Measurements from ENCODE around the gene CFAP70.
"Not testable (repeated sequence)": the region's sequence is repeated elsewhere in the genome, so short reads cannot be mapped to it uniquely, and the experiment has no call there.

The CFAP70 gene

GRCh38 chr10:73339436-73339835 lies 19.2 kb downstream of the CFAP70 start:
- no peaks in the 10 kb centered on the region for H3K4me1 ChIP-seq (ENCODE audit: control insufficient read depth, insufficient read depth, low read length)
- H3K4me3 ChIP-seq (ENCODE audit: low read depth, low read length), result no peak overlapping the region
- no peaks in the 10 kb centered on the region for H3K9me3 ChIP-seq (ENCODE audit: control insufficient read depth, insufficient read depth, low read length)
- H3K9ac ChIP-seq (ENCODE audit: low read depth, low read length), result no peak overlapping the region
- H3K27me3 ChIP-seq (ENCODE audit: control insufficient read depth, insufficient read depth, low read length), result no peaks in the 10 kb centered on the region
- no peaks in the 10 kb centered on the region for H3K36me3 ChIP-seq (ENCODE audit: control insufficient read depth, insufficient read depth, low read length)
- no peak overlapping the region for H3K27ac ChIP-seq (ENCODE audit: low read depth, low read length)

- Histone ChIP-seq H3K9ac (ENCODE audit: low read depth, low read length) (no peak overlapping the region), H3K9me3 (ENCODE audit: control insufficient read depth, insufficient read depth, low read length) (no peaks in the 10 kb centered on the region), H3K4me1 (ENCODE audit: control insufficient read depth, insufficient read depth, low read length) (no peaks in the 10 kb centered on the region), H3K36me3 (ENCODE audit: control insufficient read depth, insufficient read depth, low read length) (no peaks in the 10 kb centered on the region), H3K27ac (ENCODE audit: low read depth, low read length) (no peak overlapping the region), H3K27me3 (ENCODE audit: control insufficient read depth, insufficient read depth, low read length) (no peaks in the 10 kb centered on the region), H3K4me3 (ENCODE audit: low read depth, low read length) (no peak overlapping the region)
Observed at GRCh38 chr10:73338801-73339368, 19.8 kb downstream of the CFAP70 start.

- no peaks in the 10 kb centered on the region for H3K36me3 ChIP-seq (ENCODE audit: control insufficient read depth, insufficient read depth, low read length)
- no peak overlapping the region for H3K4me3 ChIP-seq (ENCODE audit: low read depth, low read length)
- H3K27me3 ChIP-seq (ENCODE audit: control insufficient read depth, insufficient read depth, low read length), result no peaks in the 10 kb centered on the region
- no peaks in the 10 kb centered on the region for H3K9me3 ChIP-seq (ENCODE audit: control insufficient read depth, insufficient read depth, low read length)
- H3K4me1 ChIP-seq (ENCODE audit: control insufficient read depth, insufficient read depth, low read length), result no peaks in the 10 kb centered on the region
- H3K27ac ChIP-seq (ENCODE audit: low read depth, low read length), result no peak overlapping the region
- no peak overlapping the region for H3K9ac ChIP-seq (ENCODE audit: low read depth, low read length)
Observed at GRCh38 chr10:73333202-73333601, 25.5 kb downstream of the CFAP70 start.

- Histone ChIP-seq H3K27ac (ENCODE audit: low read depth, low read length) (no peak overlapping the region), H3K27me3 (ENCODE audit: control insufficient read depth, insufficient read depth, low read length) (no peaks in the 10 kb centered on the region), H3K4me1 (ENCODE audit: control insufficient read depth, insufficient read depth, low read length) (no peaks in the 10 kb centered on the region), H3K9ac (ENCODE audit: low read depth, low read length) (no peak overlapping the region), H3K9me3 (ENCODE audit: control insufficient read depth, insufficient read depth, low read length) (no peaks in the 10 kb centered on the region), H3K4me3 (ENCODE audit: low read depth, low read length) (no peak overlapping the region), H3K36me3 (ENCODE audit: control insufficient read depth, insufficient read depth, low read length) (no peaks in the 10 kb centered on the region)
Observed at GRCh38 chr10:73332379-73332778, 26.3 kb downstream of the CFAP70 start.

- H3K4me1 ChIP-seq (ENCODE audit: control insufficient read depth, insufficient read depth, low read length); H3K9ac ChIP-seq (ENCODE audit: low read depth, low read length); H3K4me3 ChIP-seq (ENCODE audit: low read depth, low read length); H3K9me3 ChIP-seq (ENCODE audit: control insufficient read depth, insufficient read depth, low read length); H3K27ac ChIP-seq (ENCODE audit: low read depth, low read length); H3K27me3 ChIP-seq (ENCODE audit: control insufficient read depth, insufficient read depth, low read length); H3K36me3 ChIP-seq (ENCODE audit: control insufficient read depth, insufficient read depth, low read length): not testable (repeated sequence)
Observed at GRCh38 chr10:73328523-73328922, 30.1 kb downstream of the CFAP70 start.

- H3K4me3 ChIP-seq (ENCODE audit: low read depth, low read length); H3K9ac ChIP-seq (ENCODE audit: low read depth, low read length); H3K27me3 ChIP-seq (ENCODE audit: control insufficient read depth, insufficient read depth, low read length); H3K36me3 ChIP-seq (ENCODE audit: control insufficient read depth, insufficient read depth, low read length); H3K27ac ChIP-seq (ENCODE audit: low read depth, low read length); H3K4me1 ChIP-seq (ENCODE audit: control insufficient read depth, insufficient read depth, low read length): not testable (repeated sequence)
- H3K9me3 ChIP-seq (ENCODE audit: control insufficient read depth, insufficient read depth, low read length), result peaks cover 17% of the 10 kb centered on the region
Observed at GRCh38 chr10:73325290-73325689, 33.4 kb downstream of the CFAP70 start.

GRCh38 chr10:73323582-73323981 lies 35.1 kb downstream of the CFAP70 start:
- H3K36me3 ChIP-seq (ENCODE audit: control insufficient read depth, insufficient read depth, low read length); H3K27ac ChIP-seq (ENCODE audit: low read depth, low read length); H3K4me3 ChIP-seq (ENCODE audit: low read depth, low read length); H3K27me3 ChIP-seq (ENCODE audit: control insufficient read depth, insufficient read depth, low read length); H3K4me1 ChIP-seq (ENCODE audit: control insufficient read depth, insufficient read depth, low read length); H3K9ac ChIP-seq (ENCODE audit: low read depth, low read length): not testable (repeated sequence)
- peaks cover 17% of the 10 kb centered on the region for H3K9me3 ChIP-seq (ENCODE audit: control insufficient read depth, insufficient read depth, low read length)

- Histone ChIP-seq H3K9ac (ENCODE audit: low read depth, low read length) (no peak overlapping the region), H3K27me3 (ENCODE audit: control insufficient read depth, insufficient read depth, low read length) (no peaks in the 10 kb centered on the region), H3K4me3 (ENCODE audit: low read depth, low read length) (no peak overlapping the region), H3K9me3 (ENCODE audit: control insufficient read depth, insufficient read depth, low read length) (peaks cover 5% of the 10 kb centered on the region; the same call in 1 of the 2 replicates), H3K36me3 (ENCODE audit: control insufficient read depth, insufficient read depth, low read length) (no peaks in the 10 kb centered on the region), H3K4me1 (ENCODE audit: control insufficient read depth, insufficient read depth, low read length) (no peaks in the 10 kb centered on the region), H3K27ac (ENCODE audit: low read depth, low read length) (no peak overlapping the region)
Observed at GRCh38 chr10:73310475-73310874, 48.2 kb downstream of the CFAP70 start.

GRCh38 chr10:73307203-73307800 lies 51.4 kb downstream of the CFAP70 start:
- Histone ChIP-seq H3K9ac (ENCODE audit: low read depth, low read length) (no peak overlapping the region), H3K4me1 (ENCODE audit: control insufficient read depth, insufficient read depth, low read length) (no peaks in the 10 kb centered on the region), H3K27ac (ENCODE audit: low read depth, low read length) (no peak overlapping the region), H3K27me3 (ENCODE audit: control insufficient read depth, insufficient read depth, low read length) (no peaks in the 10 kb centered on the region), H3K4me3 (ENCODE audit: low read depth, low read length) (no peak overlapping the region), H3K9me3 (ENCODE audit: control insufficient read depth, insufficient read depth, low read length) (peaks cover 5% of the 10 kb centered on the region; the same call in 1 of the 2 replicates), H3K36me3 (ENCODE audit: control insufficient read depth, insufficient read depth, low read length) (no peaks in the 10 kb centered on the region)

- H3K4me1 ChIP-seq (ENCODE audit: control insufficient read depth, insufficient read depth, low read length), result no peaks in the 10 kb centered on the region
- H3K9me3 ChIP-seq (ENCODE audit: control insufficient read depth, insufficient read depth, low read length), result peaks cover 5% of the 10 kb centered on the region; the same call in 1 of the 2 replicates
- H3K36me3 ChIP-seq (ENCODE audit: control insufficient read depth, insufficient read depth, low read length), result no peaks in the 10 kb centered on the region
- H3K27ac ChIP-seq (ENCODE audit: low read depth, low read length), result no peak overlapping the region
- no peak overlapping the region for H3K9ac ChIP-seq (ENCODE audit: low read depth, low read length)
- H3K27me3 ChIP-seq (ENCODE audit: control insufficient read depth, insufficient read depth, low read length), result no peaks in the 10 kb centered on the region
- H3K4me3 ChIP-seq (ENCODE audit: low read depth, low read length), result no peak overlapping the region
Observed at GRCh38 chr10:73306171-73306708, 52.4 kb downstream of the CFAP70 start.

GRCh38 chr10:73296946-73297345 lies 61.7 kb downstream of the CFAP70 start:
- H3K4me1 ChIP-seq (ENCODE audit: control insufficient read depth, insufficient read depth, low read length), result no peaks in the 10 kb centered on the region
- no peaks in the 10 kb centered on the region for H3K36me3 ChIP-seq (ENCODE audit: control insufficient read depth, insufficient read depth, low read length)
- no peak overlapping the region for H3K9ac ChIP-seq (ENCODE audit: low read depth, low read length)

More at GRCh38 chr10:73296946-73297345, 61.7 kb downstream of the CFAP70 start:
- H3K9me3 ChIP-seq (ENCODE audit: control insufficient read depth, insufficient read depth, low read length), result no peaks in the 10 kb centered on the region
- H3K27me3 ChIP-seq (ENCODE audit: control insufficient read depth, insufficient read depth, low read length), result no peaks in the 10 kb centered on the region
- H3K27ac ChIP-seq (ENCODE audit: low read depth, low read length), result no peak overlapping the region
- no peak overlapping the region for H3K4me3 ChIP-seq (ENCODE audit: low read depth, low read length)
